ENCODE measurements around the gene KCNK15. TPM values are rescaled to one million over a fixed set of nuclear protein-coding genes. Genes with fewer than 3 reads are reported as not detected.

Gene KCNK15
- total RNA-seq, 2 experiments from 2014 or later: not detected

DNA sequence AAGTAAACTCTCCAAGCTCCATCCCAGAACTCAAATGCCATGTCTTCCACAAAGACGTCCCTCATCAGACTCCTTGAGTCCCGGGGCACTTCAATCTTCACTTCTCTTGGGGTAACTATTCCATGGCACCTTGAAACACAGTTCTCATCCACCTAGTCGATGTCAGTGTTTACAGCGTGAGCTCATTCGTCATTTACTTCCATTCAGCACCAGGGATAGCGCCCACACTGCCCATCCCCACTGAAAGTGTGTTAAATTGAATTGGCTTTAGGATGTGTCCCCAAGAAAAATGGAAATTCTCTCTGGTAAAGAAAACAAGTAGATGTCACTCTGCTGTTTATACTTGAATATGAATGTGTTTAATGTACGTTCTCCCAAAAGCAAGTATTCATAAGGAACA lies 31.3 kb downstream of the KCNK15 start:
- POLR2A ChIA-PET: no interaction called here
- H3K36me3 Mint-ChIP-seq (ENCODE audit: low read depth): no peaks in the 10 kb centered on the region

DNA sequence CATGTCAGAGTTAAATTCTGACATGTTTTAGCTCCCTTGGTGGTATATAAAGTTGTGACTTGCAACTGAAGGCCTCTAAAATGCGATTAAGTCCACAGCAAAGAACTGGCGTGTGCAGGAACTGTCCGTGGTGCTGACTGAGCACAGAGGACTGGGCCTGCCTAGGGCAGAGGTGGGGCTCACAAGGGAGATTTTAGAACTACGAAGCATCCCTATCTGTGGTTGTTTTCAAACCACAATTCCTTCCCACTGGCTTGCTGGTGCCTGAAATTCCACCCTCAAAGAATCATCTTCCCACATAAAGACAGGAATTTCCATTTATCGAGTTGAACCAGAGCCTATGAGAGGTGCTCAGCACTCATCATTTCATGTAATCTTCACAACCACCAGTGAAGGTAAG lies 34.6 kb downstream of the KCNK15 start:
- Mint-ChIP-seq H3K4me1 (no peaks in the 10 kb centered on the region), H3K4me3 (no peak overlapping the region), H3K27ac (no peak overlapping the region), H3K9me3 (no peaks in the 10 kb centered on the region), H3K27me3 (peaks cover 5% of the 10 kb centered on the region), H3K36me3 (ENCODE audit: low read depth) (no peaks in the 10 kb centered on the region)
- ChIA-PET CTCF (no interaction called here), POLR2A (no interaction called here)
- peak; percentile 65 for DNase-seq

More for the DNA sequence above, 31.3 kb downstream of the KCNK15 start:
- no peak overlapping the region for H3K27ac Mint-ChIP-seq
- CTCF ChIA-PET: interaction anchor here (1.4 kb wide), 1 partner anchor 10 kb away, joined by 3 read pairs; no protein-coding TSS in a partner anchor
- DNase-seq: peak; percentile 28
- H3K4me3 Mint-ChIP-seq: no peak overlapping the region
- no peaks in the 10 kb centered on the region for H3K4me1 Mint-ChIP-seq
- H3K9me3 Mint-ChIP-seq: no peaks in the 10 kb centered on the region
- H3K27me3 Mint-ChIP-seq: peaks cover 5% of the 10 kb centered on the region

- H3K9me3 Mint-ChIP-seq: no peaks in the 10 kb centered on the region
- no peak overlapping the region for H3K4me3 Mint-ChIP-seq
- H3K27ac Mint-ChIP-seq: no peak overlapping the region
- H3K27me3 Mint-ChIP-seq: peaks cover 5% of the 10 kb centered on the region
- no peaks in the 10 kb centered on the region for H3K4me1 Mint-ChIP-seq
- POLR2A ChIA-PET: no interaction called here
- CTCF ChIA-PET: no interaction called here
- no peaks in the 10 kb centered on the region for H3K36me3 Mint-ChIP-seq (ENCODE audit: low read depth)
- no peak for DNase-seq
Measured at GRCh38 chr20:44781118-44781517, 35.5 kb downstream of the KCNK15 start.

DNA sequence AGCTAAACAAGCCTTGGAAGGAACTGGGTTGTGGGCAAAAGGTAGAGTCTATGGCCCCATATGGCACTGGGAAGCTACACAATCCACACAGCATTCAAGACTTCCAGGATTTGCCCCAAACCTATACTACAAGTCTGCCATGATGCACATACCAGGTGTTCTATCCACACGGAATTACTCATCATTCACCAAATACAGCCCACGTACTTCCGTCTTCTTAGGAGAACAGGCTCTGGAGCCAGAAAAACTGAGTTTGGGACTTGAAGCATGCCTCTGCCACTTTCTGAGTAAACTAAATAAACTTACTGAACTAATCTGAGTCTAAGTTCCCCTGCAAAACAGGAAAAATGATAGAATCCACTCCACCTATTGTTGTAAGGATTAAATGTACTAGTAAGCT lies 36.1 kb downstream of the KCNK15 start:
- ChIA-PET POLR2A (no interaction called here), CTCF (interaction anchor here (0.7 kb wide), 1 partner anchor 510 kb away, joined by 5 read pairs; no protein-coding TSS in a partner anchor)
- no peak overlapping the region for H3K27ac Mint-ChIP-seq
- peaks cover 6% of the 10 kb centered on the region for H3K27me3 Mint-ChIP-seq
- H3K9me3 Mint-ChIP-seq: no peaks in the 10 kb centered on the region
- H3K4me3 Mint-ChIP-seq: no peak overlapping the region
- no peaks in the 10 kb centered on the region for H3K36me3 Mint-ChIP-seq (ENCODE audit: low read depth)
- DNase-seq: no peak
- H3K4me1 Mint-ChIP-seq: no peaks in the 10 kb centered on the region

GRCh38 chr20:44784688-44785087 lies 39.0 kb downstream of the KCNK15 start:
- Mint-ChIP-seq H3K9me3 (no peaks in the 10 kb centered on the region), H3K27ac (no peak overlapping the region), H3K4me1 (no peaks in the 10 kb centered on the region), H3K4me3 (no peak overlapping the region), H3K27me3 (peaks cover 8% of the 10 kb centered on the region), H3K36me3 (ENCODE audit: low read depth) (no peaks in the 10 kb centered on the region)
- DNase-seq: no peak
- ChIA-PET POLR2A (interaction anchor here (0.6 kb wide), 1 partner anchor 372 kb away, joined by 3 read pairs; no protein-coding TSS in a partner anchor), CTCF (no interaction called here)

DNA sequence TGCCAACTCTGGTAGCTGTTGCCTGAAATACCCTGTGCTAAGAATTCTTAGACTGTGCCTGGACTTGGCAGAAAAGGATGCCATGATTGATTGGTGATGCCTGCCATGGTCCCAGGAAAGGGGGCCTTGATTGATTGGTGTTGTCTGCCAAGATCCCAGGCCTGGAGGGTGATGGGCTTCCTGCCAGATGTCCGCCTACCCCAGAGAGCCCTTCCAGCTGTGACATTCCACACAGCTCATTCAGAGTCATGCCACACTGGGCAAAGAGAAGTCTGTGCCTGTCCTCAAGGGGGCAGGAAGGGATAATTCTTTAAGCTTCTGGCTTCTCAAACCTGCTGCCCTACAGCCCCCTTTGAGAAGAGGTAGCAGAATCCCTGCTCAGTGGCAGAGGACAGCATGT lies 40.1 kb downstream of the KCNK15 start:
- peaks cover 8% of the 10 kb centered on the region for H3K27me3 Mint-ChIP-seq
- H3K4me3 Mint-ChIP-seq: no peak overlapping the region
- ChIA-PET POLR2A (no interaction called here), CTCF (no interaction called here)
- H3K36me3 Mint-ChIP-seq (ENCODE audit: low read depth): no peaks in the 10 kb centered on the region
- H3K4me1 Mint-ChIP-seq: no peaks in the 10 kb centered on the region
- H3K27ac Mint-ChIP-seq: no peak overlapping the region
- H3K9me3 Mint-ChIP-seq: no peaks in the 10 kb centered on the region
- DNase-seq: no peak

- Mint-ChIP-seq H3K27me3 (peaks cover 4% of the 10 kb centered on the region), H3K4me3 (no peak overlapping the region), H3K4me1 (no peaks in the 10 kb centered on the region), H3K36me3 (ENCODE audit: low read depth) (no peaks in the 10 kb centered on the region), H3K9me3 (no peaks in the 10 kb centered on the region), H3K27ac (no peak overlapping the region)
- ChIA-PET CTCF (no interaction called here), POLR2A (no interaction called here)
- no peak for DNase-seq
Measured at GRCh38 chr20:44787299-44787698, 41.6 kb downstream of the KCNK15 start.

DNA sequence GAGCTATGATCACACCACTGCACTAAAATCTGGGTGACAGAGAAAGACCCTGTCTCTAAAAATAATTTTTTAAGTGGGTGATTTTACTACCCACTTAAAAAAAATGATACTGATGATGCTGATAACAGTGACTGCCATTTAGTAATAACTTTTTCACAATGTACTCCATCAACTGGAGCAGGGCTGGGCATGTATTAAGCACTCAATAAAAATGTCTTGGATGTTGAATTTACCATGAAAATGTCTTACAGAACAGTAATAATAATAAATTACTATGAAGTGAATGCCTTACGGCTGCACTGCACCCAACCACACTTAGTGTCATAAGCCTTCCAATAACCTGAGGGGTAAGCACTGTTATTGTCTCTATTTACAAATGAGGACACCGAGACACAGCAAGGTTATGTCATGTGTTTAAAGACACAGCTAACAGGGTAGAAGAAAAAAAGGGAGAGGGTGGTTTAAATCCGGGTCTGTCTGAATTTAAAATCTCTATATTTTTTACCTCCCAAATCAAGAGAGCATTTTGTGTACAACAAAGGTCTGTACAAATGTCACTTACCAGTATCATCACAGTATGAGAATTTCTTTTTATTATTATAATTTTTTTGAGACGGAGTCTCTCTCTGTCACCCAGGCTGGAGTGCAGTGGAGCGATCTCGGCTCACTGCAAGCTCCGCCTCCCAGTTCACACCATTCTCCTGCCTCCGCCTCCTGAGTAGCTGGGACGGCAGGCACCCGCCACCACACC lies 43.2 kb downstream of the KCNK15 start:
- no peaks in the 10 kb centered on the region for H3K36me3 Mint-ChIP-seq (ENCODE audit: low read depth)
- no peak overlapping the region for H3K27ac Mint-ChIP-seq
- ChIA-PET POLR2A (no interaction called here), CTCF (no interaction called here)
- H3K4me1 Mint-ChIP-seq: no peaks in the 10 kb centered on the region
- no peaks in the 10 kb centered on the region for H3K9me3 Mint-ChIP-seq
- no peak for DNase-seq
- H3K4me3 Mint-ChIP-seq: no peak overlapping the region
- peaks cover 4% of the 10 kb centered on the region for H3K27me3 Mint-ChIP-seq

DNA sequence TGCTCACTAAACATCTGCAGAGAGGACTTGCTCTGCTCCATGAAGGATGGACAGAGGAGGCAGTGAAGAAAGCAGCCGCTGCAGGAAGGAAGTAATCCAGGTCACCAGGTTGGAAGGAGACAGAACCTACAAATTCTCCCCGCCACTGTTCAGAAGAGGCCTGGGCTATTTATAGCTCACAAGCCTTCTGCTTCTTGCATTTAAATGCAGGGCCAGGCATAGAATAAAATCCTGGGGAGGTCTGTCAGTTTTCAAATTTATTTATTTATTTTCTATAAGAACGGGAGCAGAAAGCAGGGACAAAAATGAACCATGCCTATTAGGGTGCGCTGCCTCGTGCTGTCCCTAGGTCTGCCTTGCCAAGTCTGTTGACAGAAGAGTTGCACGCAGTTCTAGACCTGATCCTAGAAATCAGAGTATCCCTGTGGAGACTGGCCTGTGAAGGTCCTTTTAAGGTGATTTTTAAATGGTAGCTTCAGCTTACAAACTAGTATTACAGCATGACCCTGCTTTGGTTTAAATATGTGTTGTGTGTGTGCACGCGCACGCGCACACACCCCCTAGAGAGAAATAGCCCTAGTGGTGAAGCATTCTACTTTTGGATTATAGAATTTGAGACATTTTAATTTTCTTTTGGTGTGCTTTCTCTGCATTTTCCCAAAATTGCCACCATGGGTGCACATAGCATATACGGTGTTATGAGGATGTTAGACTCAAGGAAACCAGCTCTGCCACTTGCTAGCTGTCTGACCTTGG lies 45.2 kb downstream of the KCNK15 start:
- POLR2A ChIA-PET: no interaction called here
- H3K9me3 Mint-ChIP-seq: no peaks in the 10 kb centered on the region
- no peak overlapping the region for H3K27ac Mint-ChIP-seq
- H3K4me3 Mint-ChIP-seq: no peak overlapping the region
- CTCF ChIA-PET: no interaction called here
- no peaks in the 10 kb centered on the region for H3K4me1 Mint-ChIP-seq
- DNase-seq: no peak
- H3K36me3 Mint-ChIP-seq (ENCODE audit: low read depth): no peaks in the 10 kb centered on the region
- peaks cover 4% of the 10 kb centered on the region for H3K27me3 Mint-ChIP-seq

DNA sequence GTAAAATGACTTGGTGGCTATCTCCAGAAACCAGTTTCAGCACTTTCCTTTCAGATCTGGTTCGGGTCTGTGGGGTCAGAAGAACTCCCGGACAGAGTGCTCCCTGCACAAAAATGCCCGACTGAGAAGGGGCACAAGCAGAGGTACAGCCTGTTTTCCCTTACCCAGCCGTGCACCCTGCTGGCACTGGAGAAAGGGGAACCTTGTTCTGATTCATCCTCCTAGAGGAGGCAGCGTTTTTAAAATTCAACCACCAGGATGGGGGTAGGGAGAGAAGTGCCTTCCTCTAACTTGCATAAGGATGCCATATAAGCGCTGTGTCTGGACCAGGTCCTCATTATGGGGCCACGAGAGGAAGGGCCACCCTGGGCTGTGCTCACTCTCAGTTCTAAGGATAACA lies 47.1 kb downstream of the KCNK15 start:
- Mint-ChIP-seq H3K4me3 (no peak overlapping the region), H3K36me3 (ENCODE audit: low read depth) (no peaks in the 10 kb centered on the region), H3K4me1 (no peaks in the 10 kb centered on the region), H3K9me3 (no peaks in the 10 kb centered on the region), H3K27ac (no peak overlapping the region), H3K27me3 (peaks cover 3% of the 10 kb centered on the region)
- no peak for DNase-seq
- ChIA-PET CTCF (no interaction called here), POLR2A (no interaction called here)

- Mint-ChIP-seq H3K27me3 (peaks cover 5% of the 10 kb centered on the region), H3K27ac (no peak overlapping the region), H3K4me3 (no peak overlapping the region), H3K36me3 (ENCODE audit: low read depth) (no peaks in the 10 kb centered on the region), H3K9me3 (no peaks in the 10 kb centered on the region), H3K4me1 (no peaks in the 10 kb centered on the region)
- CTCF ChIA-PET: interaction anchor here (0.9 kb wide), 1 partner anchor 48 kb away, joined by 3 read pairs; no protein-coding TSS in a partner anchor
- no peak for DNase-seq
- POLR2A ChIA-PET: no interaction called here
Measured at GRCh38 chr20:44795836-44796235, 50.2 kb downstream of the KCNK15 start.

- POLR2A ChIA-PET: no interaction called here
- peaks cover 5% of the 10 kb centered on the region for H3K27me3 Mint-ChIP-seq
- CTCF ChIA-PET: interaction anchor here (0.5 to 0.9 kb wide), 2 partner anchors 23 to 48 kb away, joined by 3 read pairs; no protein-coding TSS in a partner anchor
- no peak overlapping the region for H3K27ac Mint-ChIP-seq
- H3K9me3 Mint-ChIP-seq: no peaks in the 10 kb centered on the region
- no peak for DNase-seq
- H3K4me1 Mint-ChIP-seq: no peaks in the 10 kb centered on the region
- no peak overlapping the region for H3K4me3 Mint-ChIP-seq
- H3K36me3 Mint-ChIP-seq (ENCODE audit: low read depth): no peaks in the 10 kb centered on the region
Measured at GRCh38 chr20:44796311-44796710, 50.6 kb downstream of the KCNK15 start.

DNA sequence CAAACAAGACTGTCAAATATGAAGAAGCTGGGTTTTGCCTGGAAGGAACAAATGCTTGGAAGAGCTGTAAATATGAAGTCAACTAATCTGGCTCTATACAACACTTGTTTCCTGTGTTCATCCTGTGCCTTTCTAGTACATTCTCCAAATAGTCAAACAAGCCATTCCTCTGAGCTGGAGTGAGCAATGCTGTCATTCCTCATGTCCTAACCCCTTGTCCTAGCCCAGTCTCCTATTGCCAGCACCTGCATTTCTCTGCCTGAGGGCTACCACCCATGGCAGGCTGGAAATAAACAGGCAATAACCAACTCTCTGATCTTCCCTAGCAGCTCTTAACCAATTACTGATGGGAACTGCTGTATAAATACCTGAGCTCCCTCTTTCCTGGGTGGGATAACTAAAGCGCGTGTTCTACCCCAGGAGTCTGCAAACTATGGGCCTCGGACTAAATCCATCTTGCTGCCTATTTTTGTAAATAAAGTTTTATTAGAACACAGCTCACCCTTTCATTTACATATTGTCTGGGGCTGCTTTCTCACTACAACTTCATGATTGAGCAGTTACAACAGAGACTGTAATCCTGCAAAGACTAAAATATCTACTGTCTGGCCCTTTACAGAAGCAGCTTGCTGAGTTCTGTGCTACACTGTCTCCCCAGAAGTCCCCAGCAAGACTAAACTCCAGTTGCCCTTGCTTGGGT lies 51.2 kb downstream of the KCNK15 start:
- Mint-ChIP-seq H3K27me3 (peaks cover 5% of the 10 kb centered on the region), H3K36me3 (ENCODE audit: low read depth) (no peaks in the 10 kb centered on the region), H3K4me1 (no peaks in the 10 kb centered on the region), H3K27ac (no peak overlapping the region), H3K9me3 (no peaks in the 10 kb centered on the region), H3K4me3 (no peak overlapping the region)
- ChIA-PET CTCF (interaction anchor here (0.5 kb wide), 1 partner anchor 23 kb away, joined by 3 read pairs; no protein-coding TSS in a partner anchor), POLR2A (no interaction called here)
- no peak for DNase-seq
